Myocyte (in vitro differentiated cells): Measurements from ENCODE around the gene CLDN19. TPM values are rescaled to one million over a fixed set of nuclear protein-coding genes. Genes with fewer than 3 reads are reported as not detected.
"Not testable (repeated sequence)": the region's sequence is repeated elsewhere in the genome, so short reads cannot be mapped to it uniquely, and the experiment has no call there.

Experiments used
- DNase-seq: peaks from one replicate; pipeline ENCODE4 v3.0.0-alpha.2; 2012; ENCODE audit warnings: low read depth
- total RNA-seq: library from RNA; depleted of rRNA; stranded (reverse); fragments of >200 nt; gene quantifications from 2 replicates; pipeline ENCODE4 v1.2.3, GENCODE V29; 2014

CLDN19 gene
- total RNA-seq, 1 donor from 2014 or later, result not detected

DNA sequence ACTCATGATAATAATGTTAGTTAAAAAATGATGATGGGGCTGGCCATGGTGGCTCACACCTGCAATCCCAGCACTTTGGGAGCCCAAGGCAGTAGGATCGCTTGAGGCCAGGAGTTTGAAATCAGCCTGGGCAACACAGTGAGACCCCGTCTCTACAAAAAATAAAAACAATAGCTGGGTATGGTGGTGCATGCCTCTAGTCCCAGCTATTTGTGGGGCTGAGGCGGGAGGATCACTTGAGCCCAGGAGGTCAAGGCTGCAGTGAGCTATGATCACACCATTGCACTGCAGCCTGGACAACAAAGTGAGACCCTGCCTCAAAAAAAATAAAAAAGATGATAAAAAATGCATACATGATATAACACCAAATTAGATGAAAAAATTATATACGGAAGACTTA is 21.5 kb upstream of the CLDN19 start:
- no peak for DNase-seq

DNA sequence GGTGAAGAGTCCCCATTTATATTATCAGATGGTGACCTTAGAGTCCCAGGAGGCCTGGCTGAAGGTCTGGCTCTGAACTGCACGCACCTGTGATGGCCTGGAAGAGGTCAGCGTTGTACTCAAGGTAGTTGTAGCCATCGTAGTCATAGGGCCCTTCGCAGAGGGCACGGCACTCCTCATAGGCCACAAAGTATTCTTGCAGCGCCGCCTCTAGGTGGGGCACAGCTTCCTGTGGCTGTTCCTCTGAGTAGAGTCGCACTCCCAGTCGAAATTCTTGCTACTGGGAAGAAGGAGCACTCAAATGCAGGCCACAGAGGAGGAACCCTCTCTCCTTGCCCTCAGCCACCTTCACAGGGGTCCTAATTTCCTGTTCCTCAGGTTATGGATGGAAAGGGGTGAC is 19.1 kb upstream of the CLDN19 start:
- DNase-seq, result no peak

GRCh38 chr1:42758641-42759040 is 18.6 kb upstream of the CLDN19 start:
- no peak for DNase-seq

- DNase-seq, result no peak
These were observed 17.8 kb upstream of the CLDN19 start for GRCh38 chr1:42757892-42758275.

- DNase-seq, result peak; percentile 62
These were observed 17.2 kb upstream of the CLDN19 start for GRCh38 chr1:42756956-42757891.

GRCh38 chr1:42753070-42753469 is 13.0 kb upstream of the CLDN19 start:
- DNase-seq, result no peak

DNA sequence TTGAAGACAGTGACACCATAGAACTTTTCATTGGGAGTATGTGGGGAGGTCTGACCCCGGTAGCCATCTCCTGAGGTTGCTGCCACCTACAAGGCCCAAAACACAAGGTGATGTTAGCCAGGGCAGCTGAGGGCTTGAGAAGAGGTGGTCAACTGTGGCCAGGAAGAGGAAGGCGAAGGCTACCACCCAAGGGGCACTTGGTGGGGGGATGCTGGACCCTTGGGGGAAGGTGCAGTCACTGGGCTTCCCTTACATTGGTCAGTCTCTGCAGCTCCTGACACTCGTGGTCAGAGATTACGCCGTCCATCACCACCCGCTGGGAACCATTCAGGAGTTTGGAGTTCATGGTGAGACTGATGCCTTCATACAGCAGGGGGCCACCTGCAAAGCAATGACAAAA is 12.2 kb upstream of the CLDN19 start:
- DNase-seq, result no peak

- not testable (repeated sequence) for DNase-seq
These were observed 11.6 kb upstream of the CLDN19 start for GRCh38 chr1:42751511-42752070.

- no peak for DNase-seq
These were observed 10.0 kb upstream of the CLDN19 start for GRCh38 chr1:42750041-42750440.

- no peak for DNase-seq
These were observed 8.7 kb upstream of the CLDN19 start for GRCh38 chr1:42748461-42749410.

DNA sequence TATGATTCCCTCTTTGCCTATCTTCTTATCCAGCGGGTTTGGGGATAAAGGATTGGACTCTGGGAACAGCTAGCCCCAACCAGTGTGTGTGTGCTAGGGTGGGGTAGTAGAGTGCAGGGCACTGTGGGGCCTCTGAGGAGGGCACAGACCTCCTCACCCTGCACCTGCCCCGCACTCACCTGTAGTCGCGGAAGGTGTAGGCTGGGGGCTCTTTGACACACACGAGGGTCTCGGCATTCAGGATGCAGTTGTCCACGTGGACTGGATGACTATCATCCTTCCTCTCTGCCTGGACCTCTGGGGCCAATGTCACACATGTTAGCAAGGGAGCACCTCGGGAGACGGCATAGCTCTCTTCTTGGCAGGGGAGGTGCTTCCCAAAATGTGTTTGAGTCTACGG is 8.0 kb upstream of the CLDN19 start:
- DNase-seq, result no peak

DNA sequence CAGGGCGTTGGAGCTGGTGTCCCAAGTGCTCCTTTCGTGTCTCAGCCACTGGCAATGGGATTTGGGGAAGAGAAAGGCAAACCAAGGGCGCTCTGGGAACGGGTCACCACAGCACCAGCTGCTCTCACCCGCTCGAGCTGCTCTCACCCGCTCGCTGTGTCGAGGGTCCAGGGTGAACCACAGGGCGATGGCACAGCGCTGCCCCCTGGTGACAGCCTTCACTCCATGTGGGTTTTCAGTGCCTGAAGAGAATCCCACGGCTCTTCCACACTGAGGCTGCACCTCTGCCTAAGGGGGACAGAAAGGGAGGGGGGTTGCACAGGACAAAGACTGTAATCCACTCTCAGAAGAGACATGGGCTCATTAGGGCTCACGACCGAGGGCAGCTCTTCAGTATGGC is 7.1 kb upstream of the CLDN19 start:
- DNase-seq, result peak; percentile 31

- no peak for DNase-seq
These were observed 6.5 kb upstream of the CLDN19 start for GRCh38 chr1:42746436-42747105.

- no peak for DNase-seq
These were observed 5.8 kb upstream of the CLDN19 start for GRCh38 chr1:42745851-42746250.

DNA sequence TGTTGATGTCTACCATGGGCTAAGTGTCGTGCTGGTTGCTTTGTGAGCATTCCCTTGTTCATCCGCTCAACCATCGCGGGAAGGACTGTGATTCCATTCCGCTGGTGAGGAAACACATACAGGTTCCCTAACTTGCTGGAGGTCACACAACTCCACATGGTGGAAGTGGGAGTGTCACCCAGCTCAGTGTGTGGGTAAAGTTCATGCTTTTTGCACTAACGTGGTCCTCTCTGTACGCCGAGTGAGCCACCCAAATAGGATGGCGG is 4.0 kb upstream of the CLDN19 start:
- no peak for DNase-seq

GRCh38 chr1:42743317-42744147 is 3.5 kb upstream of the CLDN19 start:
- no peak for DNase-seq

GRCh38 chr1:42742617-42743316 is 2.7 kb upstream of the CLDN19 start:
- no peak for DNase-seq

- DNase-seq, result no peak
These were observed 2.1 kb upstream of the CLDN19 start for GRCh38 chr1:42742141-42742540.

DNA sequence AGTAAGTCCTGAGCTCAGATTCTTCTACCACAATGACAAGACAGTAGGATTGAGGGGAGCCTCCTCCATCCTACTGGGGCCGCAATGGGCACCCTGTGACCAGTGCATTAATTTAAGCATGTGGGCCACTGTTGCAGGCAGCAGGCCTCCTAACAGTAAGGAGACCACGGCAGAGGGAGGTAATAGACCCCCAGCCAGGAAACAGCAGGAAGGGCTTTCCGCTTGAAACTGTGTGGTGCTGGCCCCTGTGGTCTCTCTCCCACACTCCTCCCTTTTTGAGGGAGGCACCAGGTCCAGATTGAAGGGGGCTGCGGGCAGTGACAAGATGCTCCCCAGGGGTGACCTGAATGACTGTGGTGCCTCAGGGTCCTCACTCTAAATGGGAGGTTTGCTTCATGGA is 1.7 kb upstream of the CLDN19 start:
- no peak for DNase-seq
